Measurements from ENCODE around the gene SPATA13. TPM values are rescaled to one million over a fixed set of nuclear protein-coding genes. Genes with fewer than 3 reads are reported as not detected.

Gene SPATA13
- total and polyA plus RNA-seq, 4 donors: 10.5 to 36.7 (median 20.1) TPM

DNA sequence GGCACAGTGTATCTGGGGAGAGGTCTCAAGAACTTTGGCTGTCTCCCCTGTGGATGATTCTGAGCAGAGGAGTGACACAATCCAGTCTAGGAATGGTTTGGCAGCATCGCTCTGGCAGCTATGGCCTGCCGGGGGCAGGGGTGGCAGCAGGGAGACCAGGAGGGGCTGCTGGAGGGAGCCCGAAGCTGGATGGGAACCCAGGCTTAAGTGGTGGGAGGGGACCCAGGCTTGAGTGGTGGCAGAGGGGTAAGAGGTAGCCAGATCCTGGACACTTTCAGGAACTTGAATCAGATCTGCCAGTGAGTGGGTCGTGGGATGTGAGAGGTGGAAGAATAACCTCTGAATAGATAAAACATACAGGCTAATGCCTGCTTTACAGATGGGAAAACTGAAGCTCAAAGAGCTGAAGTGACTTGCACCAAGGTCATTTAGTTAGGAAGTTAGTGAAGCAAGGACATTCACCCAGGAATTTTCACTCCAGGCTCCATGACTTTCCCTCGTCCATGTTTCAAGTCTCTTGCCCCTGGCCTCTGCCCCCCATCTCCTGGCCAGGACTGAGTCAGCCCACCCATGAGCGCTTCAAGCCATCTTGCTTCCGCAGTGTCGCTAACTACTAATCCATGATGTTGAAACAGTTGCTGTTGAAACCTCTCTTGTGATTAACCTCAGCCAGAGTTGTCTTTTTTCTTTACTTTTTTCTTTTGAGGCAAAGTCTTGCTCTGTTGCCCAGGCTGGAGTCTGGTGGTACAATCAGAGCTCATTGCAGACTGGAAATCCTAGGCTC, 119.0 kb downstream of the SPATA13 start:
- Histone ChIP-seq H3K9me3 (ENCODE audit: control insufficient read depth in 4 of 4, insufficient read depth in 3 of 4, low read length in 3 of 4) (no peaks in the 10 kb centered on the region), H3K27ac (ENCODE audit: low read depth in 1 of 2, low read length in 1 of 2) (peak overlapping the region in 1 of 2 donors; percentile 30), H3K4me3 (no peak overlapping the region), H3K27me3 (ENCODE audit: control insufficient read depth in 3 of 3, insufficient read depth in 3 of 3, low read length in 2 of 3) (no peaks in the 10 kb centered on the region), H3K9ac (ENCODE audit: insufficient read depth in 1 of 2, low read length in 2 of 2) (no peak overlapping the region), H3K36me3 (ENCODE audit: control insufficient read depth in 4 of 4, insufficient read depth in 4 of 4, low read length in 4 of 4) (peaks cover 0 to 17% (median 2%) of the 10 kb centered on the region in 4 donors), H3K4me1 (ENCODE audit: control insufficient read depth in 5 of 5, insufficient read depth in 5 of 5, low read length in 5 of 5) (peaks cover 0 to 13% (median 7%) of the 10 kb centered on the region in 5 donors)
- 54 to 80% methylated on average over 8 of the region's 8 CpGs for WGBS, 2 donors
- TF ChIP-seq, protein P1, sequence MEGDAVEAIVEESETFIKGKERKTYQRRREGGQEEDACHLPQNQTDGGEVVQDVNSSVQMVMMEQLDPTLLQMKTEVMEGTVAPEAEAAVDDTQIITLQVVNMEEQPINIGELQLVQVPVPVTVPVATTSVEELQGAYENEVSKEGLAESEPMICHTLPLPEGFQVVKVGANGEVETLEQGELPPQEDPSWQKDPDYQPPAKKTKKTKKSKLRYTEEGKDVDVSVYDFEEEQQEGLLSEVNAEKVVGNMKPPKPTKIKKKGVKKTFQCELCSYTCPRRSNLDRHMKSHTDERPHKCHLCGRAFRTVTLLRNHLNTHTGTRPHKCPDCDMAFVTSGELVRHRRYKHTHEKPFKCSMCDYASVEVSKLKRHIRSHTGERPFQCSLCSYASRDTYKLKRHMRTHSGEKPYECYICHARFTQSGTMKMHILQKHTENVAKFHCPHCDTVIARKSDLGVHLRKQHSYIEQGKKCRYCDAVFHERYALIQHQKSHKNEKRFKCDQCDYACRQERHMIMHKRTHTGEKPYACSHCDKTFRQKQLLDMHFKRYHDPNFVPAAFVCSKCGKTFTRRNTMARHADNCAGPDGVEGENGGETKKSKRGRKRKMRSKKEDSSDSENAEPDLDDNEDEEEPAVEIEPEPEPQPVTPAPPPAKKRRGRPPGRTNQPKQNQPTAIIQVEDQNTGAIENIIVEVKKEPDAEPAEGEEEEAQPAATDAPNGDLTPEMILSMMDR (IDR thresholded peaks at IDR 0.05; ENCODE audit: control extremely low read depth, extremely low read depth): no peak
- ATAC-seq (ENCODE audit: insufficient read depth, low FRiP score) (no peak), DNase-seq (no peak)

- no peak for ATAC-seq (ENCODE audit: insufficient read depth, low FRiP score)
- Histone ChIP-seq H3K4me1 (ENCODE audit: control insufficient read depth in 5 of 5, insufficient read depth in 5 of 5, low read length in 5 of 5) (peaks cover 0 to 13% (median 0%) of the 10 kb centered on the region in 5 donors), H3K9ac (ENCODE audit: insufficient read depth in 1 of 2, low read length in 2 of 2) (no peak overlapping the region), H3K9me3 (ENCODE audit: control insufficient read depth in 4 of 4, insufficient read depth in 3 of 4, low read length in 3 of 4) (no peaks in the 10 kb centered on the region), H3K4me3 (no peak overlapping the region), H3K36me3 (ENCODE audit: control insufficient read depth in 4 of 4, insufficient read depth in 4 of 4, low read length in 4 of 4) (peaks cover 0 to 22% (median 5%) of the 10 kb centered on the region in 4 donors), H3K27ac (ENCODE audit: low read depth in 1 of 2, low read length in 1 of 2) (peak overlapping the region in 1 of 2 donors; percentile 4), H3K27me3 (ENCODE audit: control insufficient read depth in 3 of 3, insufficient read depth in 3 of 3, low read length in 2 of 3) (no peaks in the 10 kb centered on the region)
- no peak for DNase-seq
- TF ChIP-seq, protein P1 (IDR thresholded peaks at IDR 0.05; ENCODE audit: control extremely low read depth, extremely low read depth): no peak
- WGBS, 2 donors: 28 to 74% methylated on average over 6 to 7 of the region's 7 CpGs
Measured at GRCh38 chr13:24280720-24281119, 120.2 kb downstream of the SPATA13 start.

DNA sequence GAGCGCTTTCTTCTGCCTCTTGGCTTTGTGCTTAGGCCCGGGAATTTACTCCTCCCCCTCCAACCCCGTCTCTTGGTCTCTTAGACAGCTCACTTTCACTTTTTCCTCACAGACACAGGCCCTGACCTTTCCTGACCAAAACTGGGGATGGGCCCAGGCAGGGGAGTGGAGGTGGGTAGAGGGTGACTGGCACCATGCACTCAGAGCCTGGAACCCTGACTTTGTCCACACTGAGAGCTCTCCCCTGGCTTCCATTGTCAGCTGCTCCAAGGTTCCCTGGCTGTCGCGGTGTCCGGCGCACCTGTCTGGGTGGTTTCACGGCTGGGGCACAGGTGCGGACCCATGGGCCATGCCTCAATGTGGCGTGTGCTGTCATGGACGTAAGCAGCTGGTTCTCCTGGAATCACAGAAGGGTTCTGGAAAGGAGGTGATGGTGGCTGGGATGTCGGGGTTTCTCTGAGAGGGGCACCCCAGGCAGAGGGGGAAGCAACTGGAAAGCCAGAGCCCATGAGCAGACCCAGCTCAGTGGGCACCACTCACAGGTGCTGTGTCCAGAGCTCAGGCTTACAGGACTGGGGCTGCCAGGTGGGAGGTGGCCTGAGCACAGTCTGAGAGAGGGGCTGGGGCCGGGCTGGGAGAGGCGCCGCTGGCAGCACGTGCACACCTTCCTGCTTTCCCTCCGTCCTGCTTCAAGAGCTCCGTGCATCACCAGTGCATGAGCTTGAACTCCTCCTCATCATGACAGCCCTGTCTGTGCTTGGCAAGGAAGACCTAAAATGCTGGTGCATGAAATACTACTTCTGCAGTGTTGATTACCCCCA, 120.9 kb downstream of the SPATA13 start:
- Histone ChIP-seq H3K4me3 (no peak overlapping the region), H3K27ac (ENCODE audit: low read depth in 1 of 2, low read length in 1 of 2) (peak overlapping the region in 1 of 2 donors; percentile 4), H3K9me3 (ENCODE audit: control insufficient read depth in 4 of 4, insufficient read depth in 3 of 4, low read length in 3 of 4) (no peaks in the 10 kb centered on the region), H3K36me3 (ENCODE audit: control insufficient read depth in 4 of 4, insufficient read depth in 4 of 4, low read length in 4 of 4) (peaks cover 0 to 28% (median 5%) of the 10 kb centered on the region in 4 donors), H3K9ac (ENCODE audit: insufficient read depth in 1 of 2, low read length in 2 of 2) (no peak overlapping the region), H3K4me1 (ENCODE audit: control insufficient read depth in 5 of 5, insufficient read depth in 5 of 5, low read length in 5 of 5) (peaks cover 0 to 13% (median 0%) of the 10 kb centered on the region in 5 donors), H3K27me3 (ENCODE audit: control insufficient read depth in 3 of 3, insufficient read depth in 3 of 3, low read length in 2 of 3) (no peaks in the 10 kb centered on the region)
- TF ChIP-seq, protein P1 (IDR thresholded peaks at IDR 0.05; ENCODE audit: control extremely low read depth, extremely low read depth): no peak
- ATAC-seq (ENCODE audit: insufficient read depth, low FRiP score): no peak
- 91 to 93% methylated on average over 18 of the region's 18 CpGs for WGBS, 2 donors
- DNase-seq: no peak
